CD4-positive, alpha-beta memory T cell (primary cell): Measurements from ENCODE around the gene POU1F1. TPM values are rescaled to one million over a fixed set of nuclear protein-coding genes. Genes with fewer than 3 reads are reported as not detected.

Source experiments
- CTCF ChIA-PET: fragments of 350-600 bp; sonication (Branson Sonifier 250); formaldehyde crosslinking; loops from one replicate; lab custom pipeline; 2021; ENCODE audit warnings: inconsistent platforms; ENCODE audit not compliant: partially characterized antibody; lab: Charles Lee
- POLR2A ChIA-PET: fragments of 350-600 bp; sonication (Branson Sonifier 250); formaldehyde crosslinking; loops from one replicate; lab custom pipeline; 2021; ENCODE audit not compliant: partially characterized antibody; lab: Charles Lee
- DNase-seq, 5 donors: peaks; one replicate each; pipeline versions ENCODE4 v3.0.0 to v3.0.0-alpha.2; 2020 to 2022; ENCODE audit warnings: mixed read lengths in 1 of 5
- H3K27ac ChIP-seq: one replicate; pipeline ENCODE4 v1.7.0; 2013; ENCODE audit warnings: low read depth, low read length
- H3K27me3 ChIP-seq: 2 replicates; pipeline ENCODE4 v1.7.0; 2013; ENCODE audit warnings: mild to moderate bottlenecking, low read length, moderate library complexity; ENCODE audit not compliant: insufficient read depth
- H3K36me3 ChIP-seq: 2 replicates; pipeline ENCODE4 v1.7.0; 2013; ENCODE audit warnings: mild to moderate bottlenecking, low read length, moderate library complexity; ENCODE audit not compliant: insufficient read depth
- H3K4me1 ChIP-seq: 2 replicates; pipeline ENCODE4 v1.7.0; 2013; ENCODE audit warnings: mild to moderate bottlenecking, low read length, moderate library complexity; ENCODE audit not compliant: insufficient read depth
- H3K4me3 ChIP-seq, 2 donors: one replicate each; pipeline ENCODE4 v1.7.0; 2013; ENCODE audit warnings: low read length in 2 of 2, mild to moderate bottlenecking in 1 of 2
- H3K9me3 ChIP-seq, 2 donors: one replicate each; pipeline ENCODE4 v1.7.0; 2013; ENCODE audit warnings: low read length in 2 of 2, control low read depth in 1 of 2; ENCODE audit not compliant: control insufficient read depth in 1 of 2
- H3K27ac Mint-ChIP-seq, 7 donors: one replicate each; pipeline ENCODE4 v1.8.0; 2020 to 2021; ENCODE audit warnings: mixed read lengths in 7 of 7, mild to moderate bottlenecking in 6 of 7, inconsistent platforms in 3 of 7, moderate library complexity in 3 of 7
- H3K27me3 Mint-ChIP-seq, 2 donors: one replicate each; pipeline ENCODE4 v1.8.0; 2020 to 2021; ENCODE audit warnings: mixed read lengths in 2 of 2
- H3K36me3 Mint-ChIP-seq, 2 donors: one replicate each; pipeline ENCODE4 v1.8.0; 2020 to 2021; ENCODE audit warnings: mixed read lengths in 2 of 2, inconsistent platforms in 1 of 2, mild to moderate bottlenecking in 1 of 2
- H3K4me1 Mint-ChIP-seq, 4 donors: one replicate each; pipeline ENCODE4 v1.8.0; 2020 to 2021; ENCODE audit warnings: mixed read lengths in 4 of 4, mild to moderate bottlenecking in 1 of 4
- H3K4me3 Mint-ChIP-seq, 8 donors: one replicate each; pipeline ENCODE4 v1.8.0; 2020 to 2021; ENCODE audit warnings: mixed read lengths in 8 of 8, mild to moderate bottlenecking in 7 of 8, moderate library complexity in 6 of 8, inconsistent platforms in 3 of 8
- H3K9me3 Mint-ChIP-seq, 8 donors: one replicate each; pipeline ENCODE4 v1.8.0; 2020 to 2021; ENCODE audit warnings: mixed read lengths in 8 of 8, mild to moderate bottlenecking in 5 of 8, inconsistent platforms in 3 of 8, moderate library complexity in 1 of 8
- intact Hi-C: fragments of 100-400 bp; cut with micrococcal nuclease; formaldehyde crosslinking; loops from one replicate; pipeline ENCODE4 v1.15.1; 2023
- polyA plus RNA-seq, 2 donors: library from polyadenylated mRNA; unstranded; fragments of 300-500 nt; fragmentation: Illumina TruSeq; gene quantifications; one replicate each; pipeline ENCODE4 v1.2.3, GENCODE V29; 2021
- total RNA-seq, 2 experiments: library from RNA; stranded (reverse); gene quantifications; one replicate each; pipeline ENCODE4 v1.2.3, GENCODE V29; 2021

POU1F1 gene
- total and polyA plus RNA-seq, 4 experiments from 2014 or later = not detected

DNA sequence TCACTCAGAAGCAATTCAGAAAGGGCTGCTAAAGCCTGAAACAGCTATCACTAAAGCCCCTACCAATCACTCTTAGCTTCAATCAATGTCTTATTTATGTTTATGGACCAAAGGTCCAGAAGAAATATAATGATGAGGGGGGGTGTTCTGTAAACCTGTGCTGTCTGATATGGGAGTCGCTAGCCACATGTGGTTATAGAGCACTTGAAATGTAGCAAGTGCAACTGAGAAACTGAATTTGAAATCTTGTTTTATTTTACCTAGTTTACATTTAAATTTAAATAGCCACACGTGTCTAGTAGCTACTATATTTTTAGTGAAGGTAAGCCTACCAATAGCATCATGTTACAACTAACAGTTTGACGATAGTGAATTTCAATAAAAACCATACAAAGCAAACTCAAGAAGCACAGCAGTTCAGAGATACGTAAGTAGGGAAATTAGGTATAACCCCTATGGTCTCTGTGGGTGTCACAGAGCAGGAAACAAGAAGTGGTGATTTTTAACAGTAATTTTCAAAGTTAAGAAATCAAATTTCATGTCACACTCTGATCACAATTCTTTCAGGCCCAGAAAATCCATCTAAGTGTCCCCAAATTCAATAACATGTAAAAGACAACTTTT, 3.6 kb downstream of the POU1F1 start:
- no peaks in the 10 kb centered on the region for H3K9me3 ChIP-seq
- intact Hi-C loops = no loop called here
- H3K27ac Mint-ChIP-seq = no peak overlapping the region
- no peak for DNase-seq
- H3K4me3 ChIP-seq = no peak overlapping the region
- H3K27ac ChIP-seq = no peak overlapping the region
- peaks cover 1 to 2% of the 10 kb centered on the region in 2 donors for H3K27me3 Mint-ChIP-seq
- no peaks in the 10 kb centered on the region for H3K27me3 ChIP-seq
- H3K36me3 ChIP-seq = no peaks in the 10 kb centered on the region
- peaks cover 8% of the 10 kb centered on the region for H3K4me1 ChIP-seq
- no peak overlapping the region for H3K4me3 Mint-ChIP-seq
- H3K9me3 Mint-ChIP-seq = no peaks in the 10 kb centered on the region
- peaks cover 8 to 24% (median 11%) of the 10 kb centered on the region in 4 donors for H3K4me1 Mint-ChIP-seq
- ChIA-PET POLR2A (no interaction called here), CTCF (interaction anchor here (3.9 kb wide), 1 partner anchor 12 kb away, joined by 27 read pairs; no protein-coding TSS in a partner anchor)
- no peaks in the 10 kb centered on the region for H3K36me3 Mint-ChIP-seq

- H3K27ac ChIP-seq = no peak overlapping the region
- DNase-seq = peak in 1 of 5 donors; percentile 5
- intact Hi-C loops = no loop called here
- peaks cover 8 to 24% (median 11%) of the 10 kb centered on the region in 4 donors for H3K4me1 Mint-ChIP-seq
- peaks cover 1 to 2% of the 10 kb centered on the region in 2 donors for H3K27me3 Mint-ChIP-seq
- H3K9me3 ChIP-seq = no peaks in the 10 kb centered on the region
- no peaks in the 10 kb centered on the region for H3K36me3 ChIP-seq
- H3K4me3 Mint-ChIP-seq = peak overlapping the region in 3 of 8 donors; percentile 8 to 16 (median 10)
- ChIA-PET POLR2A (no interaction called here), CTCF (interaction anchor here (3.9 kb wide), 1 partner anchor 11 kb away, joined by 27 read pairs; no protein-coding TSS in a partner anchor)
- no peaks in the 10 kb centered on the region for H3K9me3 Mint-ChIP-seq
- no peak overlapping the region for H3K4me3 ChIP-seq
- H3K27ac Mint-ChIP-seq = peak overlapping the region in 1 of 7 donors; percentile 30
- H3K4me1 ChIP-seq = peaks cover 8% of the 10 kb centered on the region
- H3K27me3 ChIP-seq = no peaks in the 10 kb centered on the region
- H3K36me3 Mint-ChIP-seq = no peaks in the 10 kb centered on the region
Observed at GRCh38 chr3:87270908-87271700, 5.3 kb downstream of the POU1F1 start.

- H3K36me3 ChIP-seq = no peaks in the 10 kb centered on the region
- H3K27me3 ChIP-seq = no peaks in the 10 kb centered on the region
- intact Hi-C loops = no loop called here
- DNase-seq = no peak
- no peaks in the 10 kb centered on the region for H3K9me3 ChIP-seq
- peaks cover 8 to 24% (median 11%) of the 10 kb centered on the region in 4 donors for H3K4me1 Mint-ChIP-seq
- H3K36me3 Mint-ChIP-seq = no peaks in the 10 kb centered on the region
- CTCF ChIA-PET = interaction anchor here (3.9 kb wide), 1 partner anchor 9 kb away, joined by 27 read pairs; no protein-coding TSS in a partner anchor
- H3K27ac Mint-ChIP-seq = no peak overlapping the region
- H3K4me3 Mint-ChIP-seq = no peak overlapping the region
- H3K27ac ChIP-seq = no peak overlapping the region
- H3K9me3 Mint-ChIP-seq = no peaks in the 10 kb centered on the region
- peaks cover 1 to 2% of the 10 kb centered on the region in 2 donors for H3K27me3 Mint-ChIP-seq
- no peak overlapping the region for H3K4me3 ChIP-seq
- peaks cover 8% of the 10 kb centered on the region for H3K4me1 ChIP-seq
- POLR2A ChIA-PET = no interaction called here
Observed at GRCh38 chr3:87269723-87270122, 6.7 kb downstream of the POU1F1 start.

DNA sequence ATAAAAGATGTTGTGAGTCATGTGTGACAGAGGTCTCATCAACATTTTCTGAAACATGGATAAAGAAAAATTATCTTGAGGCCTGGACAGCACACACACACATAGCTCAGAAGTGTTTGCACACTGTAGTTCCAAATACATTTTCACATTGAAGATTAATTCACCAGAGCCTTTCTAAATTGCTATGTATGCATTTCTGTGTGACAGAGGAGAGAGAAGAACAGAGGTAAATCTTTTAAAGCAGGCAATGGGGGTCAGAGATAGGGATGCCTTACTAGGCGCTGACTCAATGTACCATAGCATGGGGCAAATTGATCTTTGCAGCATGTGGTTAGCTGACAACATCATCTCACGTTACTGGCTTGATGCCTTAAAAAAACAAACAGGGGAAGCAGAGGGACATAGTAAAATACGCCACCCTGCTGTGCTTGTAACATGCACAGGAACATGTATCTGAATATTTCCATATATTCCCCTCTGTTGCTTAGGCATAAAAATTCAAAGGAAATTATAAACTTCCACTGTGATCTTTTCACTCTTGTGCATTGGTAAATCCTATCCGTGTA, 7.7 kb downstream of the POU1F1 start:
- Mint-ChIP-seq H3K4me3 (no peak overlapping the region), H3K27me3 (peaks cover 1 to 2% of the 10 kb centered on the region in 2 donors), H3K4me1 (peaks cover 8 to 24% (median 11%) of the 10 kb centered on the region in 4 donors), H3K27ac (no peak overlapping the region), H3K9me3 (no peaks in the 10 kb centered on the region), H3K36me3 (no peaks in the 10 kb centered on the region)
- H3K27ac ChIP-seq = no peak overlapping the region
- H3K27me3 ChIP-seq = no peaks in the 10 kb centered on the region
- no peaks in the 10 kb centered on the region for H3K36me3 ChIP-seq
- intact Hi-C loops = no loop called here
- CTCF ChIA-PET = no interaction called here
- H3K4me3 ChIP-seq = no peak overlapping the region
- POLR2A ChIA-PET = no interaction called here
- DNase-seq = no peak
- H3K4me1 ChIP-seq = peaks cover 8% of the 10 kb centered on the region
- H3K9me3 ChIP-seq = no peaks in the 10 kb centered on the region

DNA sequence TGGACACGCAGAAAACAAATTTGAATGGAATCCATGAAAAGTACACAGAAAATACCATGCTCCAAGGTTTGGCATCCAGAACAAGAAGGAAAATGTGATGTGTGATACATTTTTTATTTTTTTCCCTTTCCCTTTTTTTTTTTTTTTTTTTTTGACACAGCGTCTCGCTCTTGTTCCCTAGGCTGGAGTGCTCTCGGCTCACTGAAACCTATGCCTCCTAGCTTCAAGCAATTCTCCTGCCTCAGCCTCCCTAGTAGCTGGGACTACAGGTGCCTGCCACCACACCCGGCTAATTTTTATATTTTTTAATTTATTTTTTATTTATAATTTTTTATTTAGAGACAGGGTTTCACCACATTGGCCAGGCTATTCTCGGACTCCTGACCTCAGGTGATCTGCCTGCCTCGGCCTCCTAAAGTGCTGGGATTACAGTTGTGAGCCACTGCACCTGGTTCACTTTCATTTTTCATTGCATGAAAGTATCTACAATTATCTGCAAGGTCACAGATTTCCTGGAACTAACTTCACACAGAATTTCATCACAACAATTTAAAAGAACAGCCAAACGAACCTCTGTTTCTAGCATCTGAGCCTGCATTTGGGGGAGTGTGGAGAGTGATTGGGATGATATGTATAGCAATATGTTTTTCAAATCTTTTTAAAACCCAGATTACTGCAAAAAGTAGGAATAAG, 8.3 kb downstream of the POU1F1 start:
- ChIA-PET POLR2A (no interaction called here), CTCF (no interaction called here)
- H3K4me1 ChIP-seq = peaks cover 8% of the 10 kb centered on the region
- intact Hi-C loops = no loop called here
- H3K27me3 ChIP-seq = no peaks in the 10 kb centered on the region
- H3K27ac ChIP-seq = no peak overlapping the region
- Mint-ChIP-seq H3K4me3 (no peak overlapping the region), H3K9me3 (no peaks in the 10 kb centered on the region), H3K4me1 (peaks cover 8 to 24% (median 11%) of the 10 kb centered on the region in 4 donors), H3K36me3 (no peaks in the 10 kb centered on the region), H3K27me3 (peaks cover 1 to 2% of the 10 kb centered on the region in 2 donors), H3K27ac (no peak overlapping the region)
- no peaks in the 10 kb centered on the region for H3K36me3 ChIP-seq
- H3K4me3 ChIP-seq = no peak overlapping the region
- no peak for DNase-seq
- no peaks in the 10 kb centered on the region for H3K9me3 ChIP-seq

DNA sequence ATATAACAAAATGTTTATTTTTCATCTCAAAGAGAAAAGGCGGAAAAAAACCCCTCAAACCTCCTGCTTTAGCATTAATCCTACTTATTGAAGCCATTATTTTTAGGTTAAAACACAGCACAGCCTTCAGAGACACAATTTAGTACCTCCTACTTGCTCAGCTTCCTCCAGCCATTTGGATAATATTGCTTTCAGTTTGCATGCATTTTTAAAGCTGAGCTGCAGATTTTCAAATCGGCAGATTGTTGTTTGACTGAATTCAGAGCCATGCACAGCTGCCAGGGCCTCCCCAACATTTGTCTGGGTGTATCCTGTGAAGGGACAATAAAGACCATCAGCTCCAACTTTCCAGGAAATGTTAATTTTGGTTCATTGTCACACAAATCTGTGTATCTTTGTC, 14.5 kb downstream of the POU1F1 start:
- no peaks in the 10 kb centered on the region for H3K9me3 Mint-ChIP-seq
- intact Hi-C loops = no loop called here
- H3K4me3 Mint-ChIP-seq = no peak overlapping the region
- H3K4me1 Mint-ChIP-seq = no peaks in the 10 kb centered on the region
- Histone ChIP-seq H3K9me3 (no peaks in the 10 kb centered on the region), H3K4me3 (no peak overlapping the region), H3K27me3 (no peaks in the 10 kb centered on the region), H3K27ac (no peak overlapping the region), H3K36me3 (no peaks in the 10 kb centered on the region), H3K4me1 (no peaks in the 10 kb centered on the region)
- no peak overlapping the region for H3K27ac Mint-ChIP-seq
- no peaks in the 10 kb centered on the region for H3K27me3 Mint-ChIP-seq
- ChIA-PET POLR2A (no interaction called here), CTCF (interaction anchor here (1.6 to 3.4 kb wide), 2 partner anchors 9 to 737 kb away, joined by 3 to 27 read pairs; no protein-coding TSS in a partner anchor)
- DNase-seq = no peak
- no peaks in the 10 kb centered on the region for H3K36me3 Mint-ChIP-seq
